ENCODE data around the gene NQO2.

The NQO2 gene

DNA sequence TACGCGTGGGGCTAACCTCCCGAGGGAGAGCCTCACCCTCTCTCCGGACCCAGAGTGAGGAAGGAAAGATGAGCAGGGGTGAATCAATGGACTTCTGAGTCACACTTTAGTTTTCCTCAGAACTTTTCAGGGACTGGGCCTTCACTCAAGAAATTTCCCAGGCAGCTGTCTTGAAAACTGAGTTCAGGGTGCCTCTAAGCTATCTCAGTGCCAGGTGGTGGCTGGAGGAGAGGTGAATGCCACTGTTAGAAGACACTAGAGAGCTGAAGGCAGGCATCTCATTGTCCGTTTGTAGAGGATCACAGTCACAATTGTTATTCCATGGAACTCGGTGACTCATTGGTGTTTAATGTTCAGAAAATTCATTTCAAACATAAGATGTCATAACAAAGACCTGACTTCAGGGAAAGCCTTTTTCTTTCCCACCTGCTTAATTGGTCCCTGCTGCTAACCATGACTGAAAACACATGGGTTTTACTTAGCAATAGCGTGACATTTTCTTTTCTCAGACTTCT is 23.1 kb upstream of the NQO2 start:
- H3K4me3 ChIP-seq (ENCODE audit: low read depth, low read length), result no peak overlapping the region
- no peak for TF ChIP-seq CTCF (IDR thresholded peaks at IDR 0.05; ENCODE audit: low read depth, low read length)

DNA sequence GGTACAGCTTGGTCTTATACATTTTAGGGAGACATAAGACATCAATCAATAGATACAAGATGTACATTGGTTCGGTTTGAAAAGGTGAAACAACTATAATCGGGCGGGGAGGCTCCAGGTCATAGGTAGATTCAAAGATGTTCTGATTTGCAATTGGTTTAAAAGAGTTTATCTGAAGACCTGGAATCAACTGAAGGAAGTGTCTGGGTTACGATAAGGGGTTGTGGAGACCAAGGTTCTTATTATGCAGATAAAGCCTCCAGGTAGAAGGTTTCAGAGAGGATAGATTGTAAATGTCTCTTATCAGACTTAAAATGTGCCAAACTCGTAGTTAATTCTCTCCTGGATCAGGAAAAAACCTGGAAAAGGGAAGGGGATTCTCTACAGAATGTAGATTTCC is 22.4 kb upstream of the NQO2 start:
- TF ChIP-seq CTCF (IDR thresholded peaks at IDR 0.05; ENCODE audit: low read depth, low read length), result no peak
- H3K4me3 ChIP-seq (ENCODE audit: low read depth, low read length), result no peak overlapping the region

DNA sequence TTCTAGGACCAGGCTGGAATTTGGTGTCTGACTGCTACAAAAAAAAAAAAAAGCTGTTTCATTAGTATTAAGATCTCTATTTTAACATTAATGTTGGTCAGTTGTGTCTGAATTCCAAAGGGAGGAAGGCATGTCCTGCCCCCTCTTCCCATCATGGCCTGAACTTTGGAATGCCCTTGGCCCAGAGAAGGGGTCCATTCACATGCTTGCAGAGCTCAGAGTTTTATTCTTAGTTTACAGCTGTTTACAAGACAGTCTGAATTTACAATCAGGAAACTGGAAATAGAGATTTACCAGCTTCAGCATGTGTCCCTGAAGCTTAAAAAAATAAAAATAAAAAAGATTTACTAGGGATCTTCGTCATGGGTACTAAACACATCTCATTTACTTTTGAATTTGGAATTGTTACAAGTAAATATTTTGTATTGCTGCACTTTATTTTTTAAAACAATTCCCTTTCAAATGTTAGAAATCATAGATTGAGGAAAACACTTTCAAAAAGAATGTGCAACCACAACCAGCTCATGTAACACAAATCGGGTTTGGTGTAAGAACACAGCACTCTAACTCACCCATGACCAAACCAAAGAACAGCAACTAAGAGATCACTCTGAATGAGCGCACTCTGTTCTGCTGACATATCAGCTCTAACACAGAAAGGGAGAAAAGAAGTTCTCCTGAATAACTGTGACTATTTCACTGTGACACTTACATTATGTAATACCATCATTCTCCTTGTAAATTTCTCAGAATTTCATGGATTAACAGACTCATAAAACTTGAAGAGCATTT is 21.7 kb upstream of the NQO2 start:
- H3K4me3 ChIP-seq (ENCODE audit: low read depth, low read length), result no peak overlapping the region

GRCh38 chr6:2978923-2979322 is 20.8 kb upstream of the NQO2 start:
- TF ChIP-seq CTCF (IDR thresholded peaks at IDR 0.05; ENCODE audit: low read depth, low read length), result no peak
- no peak overlapping the region for H3K4me3 ChIP-seq (ENCODE audit: low read depth, low read length)

More for the DNA sequence above, 21.7 kb upstream of the NQO2 start:
- no peak for TF ChIP-seq CTCF (IDR thresholded peaks at IDR 0.05; ENCODE audit: low read depth, low read length)

GRCh38 chr6:2979819-2980464 is 19.8 kb upstream of the NQO2 start:
- no peak overlapping the region for H3K4me3 ChIP-seq (ENCODE audit: low read depth, low read length)
- TF ChIP-seq CTCF (IDR thresholded peaks at IDR 0.05; ENCODE audit: low read depth, low read length), result no peak

- H3K4me3 ChIP-seq (ENCODE audit: low read depth, low read length), result no peak overlapping the region
- no peak for TF ChIP-seq CTCF (IDR thresholded peaks at IDR 0.05; ENCODE audit: low read depth, low read length)
Measured at GRCh38 chr6:2980465-2980855, 19.2 kb upstream of the NQO2 start.

Measured in WI38 (cell line).